ENCODE measurements around the gene CHST2. TPM values are rescaled to one million over a fixed set of nuclear protein-coding genes. Genes with fewer than 3 reads are reported as not detected.

The CHST2 gene
- total and polyA plus RNA-seq, 4 donors: 0.11 to 48.7 (median 0.93) TPM

DNA sequence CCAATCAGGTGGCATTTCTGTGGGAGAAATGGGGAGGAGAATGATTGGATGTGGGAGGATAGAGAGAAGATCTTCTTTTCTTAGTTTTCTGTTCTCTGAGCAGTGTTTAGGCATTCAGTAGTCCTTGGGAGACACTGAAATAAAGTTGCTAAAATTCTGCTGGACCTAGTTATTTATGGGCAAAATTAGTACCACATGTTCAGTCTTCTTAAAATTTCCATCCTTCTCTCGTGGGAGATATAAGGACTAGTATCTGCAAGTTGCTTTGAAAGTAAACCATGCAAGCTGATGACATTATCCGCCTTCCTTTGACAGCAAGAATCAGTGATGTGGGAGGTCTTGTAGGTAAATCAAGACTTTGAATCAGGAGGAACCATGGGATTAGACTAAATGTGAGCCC, 19.9 kb upstream of the CHST2 start:
- TF ChIP-seq, protein P1, sequence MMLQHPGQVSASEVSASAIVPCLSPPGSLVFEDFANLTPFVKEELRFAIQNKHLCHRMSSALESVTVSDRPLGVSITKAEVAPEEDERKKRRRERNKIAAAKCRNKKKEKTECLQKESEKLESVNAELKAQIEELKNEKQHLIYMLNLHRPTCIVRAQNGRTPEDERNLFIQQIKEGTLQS (IDR thresholded peaks at IDR 0.05): no peak
- H3K4me1 ChIP-seq (ENCODE audit: control insufficient read depth in 4 of 4, insufficient read depth in 4 of 4, low read length in 3 of 4): peaks cover 0 to 6% (median 0%) of the 10 kb centered on the region in 4 donors
- H3K27ac ChIP-seq (ENCODE audit: low read depth in 1 of 2, low read length in 2 of 2): no peak overlapping the region
- no peaks in the 10 kb centered on the region for H3K27me3 ChIP-seq (ENCODE audit: control insufficient read depth in 4 of 4, insufficient read depth in 4 of 4, low read length in 3 of 4)
- no peak overlapping the region for H3K4me3 ChIP-seq (ENCODE audit: low read depth in 1 of 3, low read length in 3 of 3)
- peaks cover 3 to 15% (median 6%) of the 10 kb centered on the region in 4 donors for H3K9me3 ChIP-seq (ENCODE audit: control insufficient read depth in 4 of 4, low read length in 3 of 4)
- DNase-seq (ENCODE audit: low spot score): no peak
- H3K36me3 ChIP-seq (ENCODE audit: control insufficient read depth in 4 of 4, insufficient read depth in 3 of 4, low read depth in 1 of 4, low read length in 3 of 4): no peaks in the 10 kb centered on the region
- WGBS: 85% methylated on average over 2 of the region's 2 CpGs
- H3K9ac ChIP-seq (ENCODE audit: low read depth in 1 of 2, low read length in 2 of 2): no peak overlapping the region

DNA sequence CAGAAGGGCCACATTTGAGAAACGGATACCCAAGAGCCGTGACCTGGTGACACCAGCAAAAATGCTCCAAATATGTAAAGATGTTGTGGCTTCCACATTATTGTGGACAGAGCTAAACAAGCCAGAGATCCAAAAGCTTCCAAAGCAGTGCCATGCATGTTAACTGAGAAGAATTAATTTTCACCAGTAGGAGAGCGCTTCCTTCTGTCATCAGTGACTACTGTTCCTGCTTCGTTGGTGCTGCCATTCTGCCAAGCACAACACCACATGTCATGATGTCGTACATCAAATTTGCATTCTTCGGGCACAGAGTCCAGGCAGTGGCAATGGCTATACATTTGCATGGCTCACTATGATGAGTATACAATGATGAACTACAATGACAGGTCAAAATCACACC, 19.1 kb upstream of the CHST2 start:
- DNase-seq (ENCODE audit: low spot score): no peak
- 86% methylated on average over 6 of the region's 6 CpGs for WGBS
- Histone ChIP-seq H3K27me3 (ENCODE audit: control insufficient read depth in 4 of 4, insufficient read depth in 4 of 4, low read length in 3 of 4) (no peaks in the 10 kb centered on the region), H3K9me3 (ENCODE audit: control insufficient read depth in 4 of 4, low read length in 3 of 4) (peaks cover 11 to 22% (median 12%) of the 10 kb centered on the region in 4 donors), H3K27ac (ENCODE audit: low read depth in 1 of 2, low read length in 2 of 2) (no peak overlapping the region), H3K9ac (ENCODE audit: low read depth in 1 of 2, low read length in 2 of 2) (no peak overlapping the region), H3K4me1 (ENCODE audit: control insufficient read depth in 4 of 4, insufficient read depth in 4 of 4, low read length in 3 of 4) (peaks cover 0 to 6% (median 0%) of the 10 kb centered on the region in 4 donors), H3K36me3 (ENCODE audit: control insufficient read depth in 4 of 4, insufficient read depth in 3 of 4, low read depth in 1 of 4, low read length in 3 of 4) (no peaks in the 10 kb centered on the region), H3K4me3 (ENCODE audit: low read depth in 1 of 3, low read length in 3 of 3) (no peak overlapping the region)
- TF ChIP-seq SP1 (IDR thresholded peaks at IDR 0.05) (no peak), FOXA2 (IDR thresholded peaks at IDR 0.05) (no peak), FOXA1 (IDR thresholded peaks at IDR 0.05) (no peak), YY1 (IDR thresholded peaks at IDR 0.05) (no peak), ZBTB33 (IDR thresholded peaks at IDR 0.05) (no peak), JUND (IDR thresholded peaks at IDR 0.05) (no peak), HNF4G (IDR thresholded peaks at IDR 0.05) (no peak), RXRA (IDR thresholded peaks at IDR 0.05) (no peak), GABPA (IDR thresholded peaks at IDR 0.05 in 1 of 2, conservative IDR thresholded peaks at IDR 0.05 in 1 of 2) (no peak), CTCF (IDR thresholded peaks at IDR 0.05; ENCODE audit: low read depth, low read length, missing input control) (no peak), HNF4A (conservative IDR thresholded peaks at IDR 0.05) (no peak), NR2F2 (IDR thresholded peaks at IDR 0.05) (no peak), TAF1 (conservative IDR thresholded peaks at IDR 0.05) (no peak)
- TF ChIP-seq, protein P1 (IDR thresholded peaks at IDR 0.05): no peak

DNA sequence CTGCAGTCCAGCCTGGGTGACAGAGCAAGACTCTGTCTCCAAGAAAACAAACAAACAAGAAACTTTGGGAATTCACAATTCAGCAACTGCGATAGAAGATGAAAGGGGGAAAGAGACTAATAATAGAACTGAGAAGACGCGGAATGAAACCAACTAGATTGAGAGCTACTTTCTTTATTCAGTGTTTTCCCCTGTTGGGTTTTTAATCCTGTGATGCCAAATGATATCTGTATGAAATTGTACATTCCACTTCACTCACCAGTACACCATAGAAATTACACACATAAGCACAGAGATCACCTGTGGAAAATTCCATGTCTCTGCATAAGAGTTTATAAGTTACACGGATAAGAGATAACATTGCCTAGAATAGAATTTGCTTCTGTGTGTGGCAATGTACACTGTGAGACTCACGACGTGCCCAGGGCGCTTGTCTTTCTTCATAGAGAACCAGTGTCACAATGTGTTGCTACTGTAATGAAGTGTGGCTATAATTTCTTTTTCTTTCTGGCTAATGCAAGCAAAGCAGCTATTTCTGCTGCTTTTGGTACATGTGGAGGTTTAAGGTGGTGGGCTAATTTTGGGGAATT, 17.7 kb upstream of the CHST2 start:
- peaks cover 12 to 27% (median 14%) of the 10 kb centered on the region in 4 donors for H3K9me3 ChIP-seq (ENCODE audit: control insufficient read depth in 4 of 4, low read length in 3 of 4)
- no peak overlapping the region for H3K4me3 ChIP-seq (ENCODE audit: low read depth in 1 of 3, low read length in 3 of 3)
- peaks cover 0 to 6% (median 0%) of the 10 kb centered on the region in 4 donors for H3K4me1 ChIP-seq (ENCODE audit: control insufficient read depth in 4 of 4, insufficient read depth in 4 of 4, low read length in 3 of 4)
- DNase-seq (ENCODE audit: low spot score): no peak
- no peaks in the 10 kb centered on the region for H3K36me3 ChIP-seq (ENCODE audit: control insufficient read depth in 4 of 4, insufficient read depth in 3 of 4, low read depth in 1 of 4, low read length in 3 of 4)
- WGBS: 85% methylated on average over 7 of the region's 7 CpGs
- no peaks in the 10 kb centered on the region for H3K27me3 ChIP-seq (ENCODE audit: control insufficient read depth in 4 of 4, insufficient read depth in 4 of 4, low read length in 3 of 4)
- H3K9ac ChIP-seq (ENCODE audit: low read depth in 1 of 2, low read length in 2 of 2): no peak overlapping the region
- H3K27ac ChIP-seq (ENCODE audit: low read depth in 1 of 2, low read length in 2 of 2): no peak overlapping the region
- no peak for TF ChIP-seq FOXA2 (IDR thresholded peaks at IDR 0.05)
- no peak for TF ChIP-seq FOXA1 (IDR thresholded peaks at IDR 0.05)
- TF ChIP-seq EGR1 (IDR thresholded peaks at IDR 0.05; ENCODE audit: low read depth in 2 of 2): no peak
- no peak for TF ChIP-seq SP1 (IDR thresholded peaks at IDR 0.05)
- TF ChIP-seq HNF4A (conservative IDR thresholded peaks at IDR 0.05): no peak
- TF ChIP-seq RXRA (IDR thresholded peaks at IDR 0.05): no peak
- TF ChIP-seq ZBTB33 (IDR thresholded peaks at IDR 0.05): no peak
- TF ChIP-seq CTCF (IDR thresholded peaks at IDR 0.05; ENCODE audit: low read depth, low read length, missing input control): no peak
- no peak for TF ChIP-seq YY1 (IDR thresholded peaks at IDR 0.05)

All from liver (tissue), 9 donors.